Breast epithelium (tissue), 4 donors: Measurements from ENCODE around the gene NDC1. TPM values are rescaled to one million over a fixed set of nuclear protein-coding genes. Genes with fewer than 3 reads are reported as not detected.

ENCODE experiments used
- DNase-seq, 2 donors: peaks; one replicate each; pipeline ENCODE4 v3.0.0-alpha.2; 2019; ENCODE audit warnings: low spot score in 2 of 2
- H3K27ac ChIP-seq, 2 donors: fragments of 200-600 bp; sonication (generic) in 1 of 2; one replicate each; pipeline ENCODE4 v1.5.1; 2016 to 2019; ENCODE audit warnings: mild to moderate bottlenecking in 1 of 2
- H3K27me3 ChIP-seq, 2 donors: fragments of 200-600 bp; sonication (generic) in 1 of 2; one replicate each; pipeline versions ENCODE4 v1.5.1 to v1.6.0; 2017 to 2019; ENCODE audit warnings: control low read depth in 1 of 2, mild to moderate bottlenecking in 1 of 2
- H3K36me3 ChIP-seq: fragments of 200-600 bp; one replicate; pipeline ENCODE4 v1.5.1; 2019
- H3K4me1 ChIP-seq, 2 donors: fragments of 200-600 bp; sonication (generic); one replicate each; pipeline ENCODE4 v1.5.1; 2016 to 2019; ENCODE audit warnings: control low read depth in 1 of 2
- H3K4me3 ChIP-seq, 3 donors: fragments of 200-600 bp; sonication (generic); 1 replicate in 2 of 3; 2 replicates in 1 of 3; pipeline ENCODE4 v1.5.1; 2016 to 2019; ENCODE audit warnings: mild to moderate bottlenecking in 3 of 3, moderate library complexity in 2 of 3
- H3K9me3 ChIP-seq, 2 donors: fragments of 200-600 bp; sonication (generic) in 1 of 2; one replicate each; pipeline ENCODE4 v1.5.1; 2016 to 2019; ENCODE audit warnings: control low read depth in 1 of 2
- POLR2A ChIP-seq: fragments of 450-650 bp; IDR thresholded peaks from one replicate; pipeline ENCODE4 v1.6.1; 2016; ENCODE audit warnings: antibody characterized with exemption, mild to moderate bottlenecking, moderate library complexity
- POLR2AphosphoS5 ChIP-seq, 3 donors: sonication (generic); formaldehyde crosslinking; IDR thresholded peaks; one replicate each; pipeline ENCODE4 v1.6.1; 2017; ENCODE audit warnings: antibody characterized with exemption in 3 of 3
- intact Hi-C: fragments of 100-400 bp; cut with DNase I; formaldehyde crosslinking; loops from one replicate; pipeline ENCODE4 v1.15.1; 2023; ENCODE audit warnings: low total_unique reads
- total RNA-seq, 3 donors: library from RNA; depleted of rRNA; stranded (reverse); fragments of >200 nt; gene quantifications; one replicate each; pipeline ENCODE4 v1.1.0, GENCODE V29; 2016
- TF ChIP-seq, protein P1 (sequence below), 3 donors: fragments of 450-650 bp; IDR thresholded peaks; one replicate each; pipeline ENCODE4 v1.5.1; 2016 to 2017; ENCODE audit warnings: antibody characterized with exemption in 3 of 3, mild to moderate bottlenecking in 3 of 3, moderate library complexity in 3 of 3

NDC1 gene
- total RNA-seq, 3 donors from 2014 or later, result 10.9 to 18.4 (median 12.8) TPM

DNA sequence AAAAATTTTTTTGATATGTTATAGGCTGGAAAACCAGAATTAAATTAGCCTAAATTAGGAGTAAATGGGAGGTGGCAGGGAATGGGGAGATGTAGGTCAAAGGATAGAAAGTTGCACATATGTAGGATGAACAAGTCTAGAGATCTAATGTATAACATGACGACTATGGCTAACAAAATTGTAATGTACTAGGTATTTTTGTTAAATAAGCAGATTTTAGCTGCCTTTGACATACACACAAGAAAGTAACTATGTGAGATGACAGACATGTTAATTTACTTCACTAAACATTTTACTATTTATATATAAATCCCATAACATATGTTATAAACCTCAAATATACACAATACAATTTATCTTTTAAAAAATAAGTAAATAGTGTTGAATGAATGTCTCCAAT is 68.9 kb downstream of the NDC1 start:
- TF ChIP-seq, protein P1, sequence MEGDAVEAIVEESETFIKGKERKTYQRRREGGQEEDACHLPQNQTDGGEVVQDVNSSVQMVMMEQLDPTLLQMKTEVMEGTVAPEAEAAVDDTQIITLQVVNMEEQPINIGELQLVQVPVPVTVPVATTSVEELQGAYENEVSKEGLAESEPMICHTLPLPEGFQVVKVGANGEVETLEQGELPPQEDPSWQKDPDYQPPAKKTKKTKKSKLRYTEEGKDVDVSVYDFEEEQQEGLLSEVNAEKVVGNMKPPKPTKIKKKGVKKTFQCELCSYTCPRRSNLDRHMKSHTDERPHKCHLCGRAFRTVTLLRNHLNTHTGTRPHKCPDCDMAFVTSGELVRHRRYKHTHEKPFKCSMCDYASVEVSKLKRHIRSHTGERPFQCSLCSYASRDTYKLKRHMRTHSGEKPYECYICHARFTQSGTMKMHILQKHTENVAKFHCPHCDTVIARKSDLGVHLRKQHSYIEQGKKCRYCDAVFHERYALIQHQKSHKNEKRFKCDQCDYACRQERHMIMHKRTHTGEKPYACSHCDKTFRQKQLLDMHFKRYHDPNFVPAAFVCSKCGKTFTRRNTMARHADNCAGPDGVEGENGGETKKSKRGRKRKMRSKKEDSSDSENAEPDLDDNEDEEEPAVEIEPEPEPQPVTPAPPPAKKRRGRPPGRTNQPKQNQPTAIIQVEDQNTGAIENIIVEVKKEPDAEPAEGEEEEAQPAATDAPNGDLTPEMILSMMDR (IDR thresholded peaks at IDR 0.05), result no peak
- no peak for TF ChIP-seq POLR2AphosphoS5 (IDR thresholded peaks at IDR 0.05)
- TF ChIP-seq POLR2A, result no peak
- intact Hi-C loops, result no loop called here
- Histone ChIP-seq H3K4me3 (no peak overlapping the region), H3K4me1 (no peaks in the 10 kb centered on the region), H3K27ac (no peak overlapping the region), H3K27me3 (no peaks in the 10 kb centered on the region), H3K9me3 (no peaks in the 10 kb centered on the region), H3K36me3 (no peaks in the 10 kb centered on the region)
- DNase-seq, result no peak

DNA sequence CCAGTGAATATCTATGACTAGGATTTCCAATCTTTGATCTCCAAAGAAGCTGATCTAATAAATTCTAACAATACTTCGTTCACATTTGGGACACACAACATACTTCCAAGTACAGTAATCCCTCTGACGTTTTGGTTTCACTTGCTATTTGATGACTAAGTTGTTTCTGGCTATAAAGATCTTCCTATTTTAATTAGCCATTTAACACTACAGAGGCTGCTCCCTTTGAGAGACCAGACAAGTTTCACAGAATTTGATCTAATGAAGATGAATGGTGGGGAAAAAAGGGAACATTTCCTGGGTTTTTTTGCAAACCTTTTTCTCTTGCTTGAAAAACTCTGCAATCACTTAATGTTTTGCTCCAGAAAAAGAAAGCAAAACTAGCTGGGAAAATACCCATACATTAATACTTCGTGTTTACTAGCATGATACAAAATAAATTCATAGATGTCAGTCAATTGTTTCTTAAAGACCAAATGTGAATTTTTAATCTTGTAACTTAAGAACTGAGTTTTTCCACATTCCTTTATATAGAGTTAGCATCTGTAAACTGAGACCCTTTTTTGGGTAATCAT is 71.2 kb downstream of the NDC1 start:
- H3K27ac ChIP-seq, result no peak overlapping the region
- no peaks in the 10 kb centered on the region for H3K9me3 ChIP-seq
- intact Hi-C loops, result no loop called here
- H3K4me1 ChIP-seq, result no peaks in the 10 kb centered on the region
- H3K27me3 ChIP-seq, result no peaks in the 10 kb centered on the region
- TF ChIP-seq, protein P1 (IDR thresholded peaks at IDR 0.05), result no peak
- TF ChIP-seq POLR2A (no peak), POLR2AphosphoS5 (IDR thresholded peaks at IDR 0.05) (no peak)
- H3K36me3 ChIP-seq, result no peaks in the 10 kb centered on the region
- H3K4me3 ChIP-seq, result no peak overlapping the region
- no peak for DNase-seq

DNA sequence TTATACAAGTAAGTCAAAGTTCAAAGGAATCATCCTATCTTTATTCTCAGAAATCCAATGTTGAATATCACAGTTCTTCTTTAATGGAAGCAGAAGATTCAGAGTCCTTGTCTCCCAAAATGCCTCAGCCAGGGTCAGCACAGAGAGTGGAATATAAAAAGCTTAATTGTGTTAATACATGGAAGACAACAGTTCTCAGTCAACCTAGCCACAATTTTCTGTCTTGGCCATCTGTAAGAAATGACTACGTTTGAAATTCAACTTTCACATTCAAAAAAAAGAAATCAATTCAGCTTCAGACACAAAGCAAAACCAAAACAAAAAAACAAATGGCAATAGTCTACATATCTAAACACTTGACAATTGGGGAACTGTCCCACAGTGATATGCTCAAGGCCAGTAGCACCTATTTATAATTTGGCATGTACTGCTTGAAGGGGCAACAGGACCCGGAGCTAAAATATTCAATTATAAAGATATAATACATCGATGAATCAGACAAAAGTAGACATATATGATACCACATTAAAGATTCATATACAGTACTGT is 71.8 kb downstream of the NDC1 start:
- H3K36me3 ChIP-seq, result no peaks in the 10 kb centered on the region
- no peaks in the 10 kb centered on the region for H3K9me3 ChIP-seq
- H3K4me1 ChIP-seq, result no peaks in the 10 kb centered on the region
- no peak overlapping the region for H3K4me3 ChIP-seq
- TF ChIP-seq POLR2AphosphoS5 (IDR thresholded peaks at IDR 0.05) (no peak), POLR2A (no peak)
- TF ChIP-seq, protein P1 (IDR thresholded peaks at IDR 0.05), result no peak
- no peak for DNase-seq
- no peak overlapping the region for H3K27ac ChIP-seq
- no peaks in the 10 kb centered on the region for H3K27me3 ChIP-seq
- intact Hi-C loops, result no loop called here

DNA sequence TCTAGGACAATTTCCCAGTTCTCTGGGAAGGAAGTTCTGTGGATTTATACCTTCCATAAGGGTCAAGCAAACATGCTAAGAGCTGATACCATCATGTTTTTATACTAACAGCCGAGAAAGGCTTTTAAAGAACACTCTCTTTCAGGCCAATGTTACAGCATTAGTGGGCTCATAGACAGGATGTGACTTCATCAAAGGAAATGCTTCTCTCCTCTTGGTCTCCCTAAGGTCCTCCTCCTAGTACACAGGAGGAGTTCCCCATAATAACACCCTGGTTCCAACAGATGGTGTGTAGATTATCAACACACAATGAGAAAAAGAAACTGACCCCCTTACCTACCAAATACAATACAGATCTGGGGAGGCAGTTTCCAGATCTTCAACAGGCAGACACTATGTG is 72.4 kb downstream of the NDC1 start:
- Histone ChIP-seq H3K27ac (no peak overlapping the region), H3K9me3 (no peaks in the 10 kb centered on the region), H3K36me3 (no peaks in the 10 kb centered on the region), H3K27me3 (no peaks in the 10 kb centered on the region), H3K4me1 (no peaks in the 10 kb centered on the region), H3K4me3 (no peak overlapping the region)
- TF ChIP-seq POLR2A (no peak), POLR2AphosphoS5 (IDR thresholded peaks at IDR 0.05) (no peak)
- TF ChIP-seq, protein P1 (IDR thresholded peaks at IDR 0.05), result no peak
- no peak for DNase-seq
- intact Hi-C loops, result no loop called here

DNA sequence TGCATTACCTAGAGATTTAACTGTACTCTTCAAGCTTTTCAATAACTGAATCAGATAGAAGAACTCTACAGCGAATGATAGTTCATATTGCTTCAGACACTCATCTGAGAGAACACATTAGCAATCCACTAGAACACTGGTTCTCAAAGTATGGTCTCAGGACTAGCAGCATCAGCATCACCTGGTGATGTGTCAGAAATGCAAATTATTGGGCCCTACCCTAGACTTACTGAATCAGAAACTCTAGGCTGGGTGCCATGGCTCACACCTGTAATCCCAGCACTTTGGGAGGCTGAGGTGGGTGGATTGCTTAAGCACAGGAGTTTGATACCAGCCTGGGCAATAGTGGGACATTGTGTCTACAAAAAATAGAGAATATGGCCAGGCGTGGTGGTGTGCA is 74.2 kb downstream of the NDC1 start:
- TF ChIP-seq, protein P1 (IDR thresholded peaks at IDR 0.05), result no peak
- no peak for TF ChIP-seq POLR2AphosphoS5 (IDR thresholded peaks at IDR 0.05)
- no peak for TF ChIP-seq POLR2A
- H3K27ac ChIP-seq, result no peak overlapping the region
- intact Hi-C loops, result no loop called here

More for the DNA sequence above, 74.2 kb downstream of the NDC1 start:
- Histone ChIP-seq H3K9me3 (no peaks in the 10 kb centered on the region), H3K4me3 (no peak overlapping the region), H3K4me1 (no peaks in the 10 kb centered on the region), H3K27me3 (no peaks in the 10 kb centered on the region), H3K36me3 (no peaks in the 10 kb centered on the region)
- no peak for DNase-seq
